Endodermal cell (in vitro differentiated cells): ENCODE measurements around the gene MLKL. TPM values are rescaled to one million over a fixed set of nuclear protein-coding genes. Genes with fewer than 3 reads are reported as not detected.

Experiments
- DNase-seq: peaks from one replicate; pipeline ENCODE4 v3.0.0-alpha.2; 2017
- H3K27ac ChIP-seq: 2 replicates; pipeline ENCODE4 v1.5.1; 2013; ENCODE audit warnings: mild to moderate bottlenecking, low read depth, low read length, moderate library complexity
- H3K27me3 ChIP-seq: 2 replicates; pipeline ENCODE4 v1.6.1; 2013; ENCODE audit warnings: mild to moderate bottlenecking, low read length, moderate library complexity; ENCODE audit not compliant: insufficient read depth, control insufficient read depth, poor library complexity, severe bottlenecking
- H3K36me3 ChIP-seq: 2 replicates; pipeline ENCODE4 v1.7.0; 2013; ENCODE audit warnings: mild to moderate bottlenecking, low read length, moderate library complexity; ENCODE audit not compliant: control insufficient read depth, insufficient read depth
- H3K4me1 ChIP-seq: one replicate; pipeline ENCODE4 v1.7.0; 2013; ENCODE audit warnings: low read length; ENCODE audit not compliant: control insufficient read depth, insufficient read depth
- H3K4me3 ChIP-seq: 2 replicates; pipeline ENCODE4 v1.5.1; 2013; ENCODE audit warnings: mild to moderate bottlenecking, low read length, moderate library complexity
- H3K9ac ChIP-seq: 2 replicates; pipeline ENCODE4 v1.6.1; 2013; ENCODE audit warnings: mild to moderate bottlenecking, low read length, moderate library complexity; ENCODE audit not compliant: poor library complexity, severe bottlenecking; ENCODE audit errors: extremely low read depth
- H3K9me3 ChIP-seq: 2 replicates; pipeline ENCODE4 v1.6.1; 2013; ENCODE audit warnings: mild to moderate bottlenecking, low read length, moderate library complexity; ENCODE audit not compliant: control insufficient read depth
- H3K27ac Mint-ChIP-seq: 2 replicates; pipeline ENCODE4 v1.8.0; 2020; ENCODE audit warnings: mixed read lengths
- H3K27me3 Mint-ChIP-seq: 2 replicates; pipeline ENCODE4 v1.8.0; 2021; ENCODE audit warnings: mild to moderate bottlenecking, mixed read lengths; ENCODE audit not compliant: insufficient read depth
- H3K36me3 Mint-ChIP-seq: 2 replicates; pipeline ENCODE4 v1.8.0; 2020; ENCODE audit warnings: low read depth, mixed read lengths
- H3K4me1 Mint-ChIP-seq: 2 replicates; pipeline ENCODE4 v1.8.0; 2020; ENCODE audit warnings: mixed read lengths
- H3K4me3 Mint-ChIP-seq: 2 replicates; pipeline ENCODE4 v1.8.0; 2020; ENCODE audit warnings: mild to moderate bottlenecking, moderate library complexity, mixed read lengths
- H3K9me3 Mint-ChIP-seq: 2 replicates; pipeline ENCODE4 v1.8.0; 2020; ENCODE audit warnings: mild to moderate bottlenecking, mixed read lengths
- CTCF ChIP-seq: fragments of 200-600 bp; sonication (generic); conservative IDR thresholded peaks from 2 replicates; pipeline ENCODE4 v1.5.0; 2021; ENCODE audit warnings: antibody characterized with exemption, mild to moderate bottlenecking
- WGBS, 2 experiments: methylation state at CpG; one replicate each; pipeline versions ENCODE4 v1.1.5 to v1.1.7; 2013; ENCODE audit warnings: missing lambda C conversion rate in 2 of 2, mixed read lengths in 1 of 2; ENCODE audit not compliant: insufficient coverage in 1 of 2, insufficient read length in 1 of 2; 5-methylcytosine and 5-hydroxymethylcytosine counted together
- long read RNA-seq, 4 experiments: library from polyadenylated mRNA in 2 of 4; library from RNA in 1 of 4; library from capped mRNA in 1 of 4; stranded (forward) in 3 of 4; unstranded in 1 of 4; transcript quantifications; one replicate each; pipeline ENCODE4 v2.0.0, GENCODE V29; 2020 to 2021; ENCODE audit warnings: inconsistent platforms in 1 of 4
- polyA plus RNA-seq, 2 experiments: library from polyadenylated mRNA; stranded (reverse); fragments of 50-300 nt; gene quantifications; one replicate each; pipeline ENCODE4 v1.2.3, GENCODE V29; 2013
- total RNA-seq, 2 donors: library from RNA; stranded (reverse); fragmentation: NEBNext Ultra II Directional in 1 of 2; extraction: Animal tissue kit (Norgen Biotek cat#: 25700) in 1 of 2; gene quantifications; 2 replicates in 1 of 2; 3 replicates in 1 of 2; pipeline ENCODE4 v1.2.1, GENCODE V29; 2021

MLKL gene
- 1 to 10 TPM in 1 of 2 donors, under 1 TPM in 1; 0.22 to 1.3 TPM for total RNA-seq
- polyA plus RNA-seq (2013, experiment 1 of 2), result 0.57 TPM
- 0.62 TPM for polyA plus RNA-seq (2013, experiment 2 of 2)
- long read RNA-seq, experiment 1, result 0 reads
- long read RNA-seq, experiment 2, result 0 reads
- long read RNA-seq, experiment 3, partial matches to known transcripts, result 0 of 4 reads
- long read RNA-seq, experiment 3, other reads (novel, unspliced or antisense), result 1 of 4 reads
- long read RNA-seq, experiment 4, result 0 reads

- Histone ChIP-seq H3K4me3 (peak within 1 kb of the TSS; percentile 69), H3K27ac (no peak within 1 kb of the TSS), H3K9ac (no peak within 1 kb of the TSS), H3K4me1 (no peaks in the 10 kb centered on the region), H3K27me3 (peaks cover 28% of the 10 kb centered on the region), H3K36me3 (no peaks in the 10 kb centered on the region), H3K9me3 (no peaks in the 10 kb centered on the region)
- H3K9me3 Mint-ChIP-seq, result no peaks in the 10 kb centered on the region
- TF ChIP-seq CTCF, result peak; percentile 43
- peaks cover 34% of the 10 kb centered on the region for H3K27me3 Mint-ChIP-seq
- H3K36me3 Mint-ChIP-seq, result no peaks in the 10 kb centered on the region
- WGBS, 2 experiments, result 22 to 43% methylated on average over 26 to 35 of the region's 35 CpGs
- peaks cover 14% of the 10 kb centered on the region for H3K4me1 Mint-ChIP-seq
- no peak within 1 kb of the TSS for H3K27ac Mint-ChIP-seq
- peak within 1 kb of the TSS; percentile 68 for H3K4me3 Mint-ChIP-seq
- DNase-seq, result peak; percentile 77
These were observed at the start of gene MLKL for GRCh38 chr16:74700438-74701225. MLKL (minus strand) TSS chr16:74700862; CDS start chr16:74695757, 5,105 bp downstream.

GRCh38 chr16:74749291-74750055 is 48.8 kb upstream of the MLKL start:
- Mint-ChIP-seq H3K4me1 (peaks cover 3% of the 10 kb centered on the region), H3K27ac (no peak overlapping the region), H3K36me3 (no peaks in the 10 kb centered on the region), H3K9me3 (no peaks in the 10 kb centered on the region), H3K27me3 (no peaks in the 10 kb centered on the region), H3K4me3 (no peak overlapping the region)
- no peak overlapping the region for H3K4me3 ChIP-seq
- no peaks in the 10 kb centered on the region for H3K27me3 ChIP-seq
- WGBS, 2 experiments, result 63 to 68% methylated on average over 17 to 20 of the region's 20 CpGs
- no peak overlapping the region for H3K27ac ChIP-seq
- H3K4me1 ChIP-seq, result peaks cover 7% of the 10 kb centered on the region
- no peak for TF ChIP-seq CTCF
- no peak overlapping the region for H3K9ac ChIP-seq
- no peaks in the 10 kb centered on the region for H3K9me3 ChIP-seq
- no peaks in the 10 kb centered on the region for H3K36me3 ChIP-seq
- peak; percentile 75 for DNase-seq

- TF ChIP-seq CTCF, result no peak
- no peak overlapping the region for H3K4me3 Mint-ChIP-seq
- H3K36me3 Mint-ChIP-seq, result no peaks in the 10 kb centered on the region
- Histone ChIP-seq H3K27me3 (no peaks in the 10 kb centered on the region), H3K9me3 (no peaks in the 10 kb centered on the region), H3K9ac (no peak overlapping the region), H3K27ac (no peak overlapping the region), H3K4me3 (no peak overlapping the region), H3K36me3 (no peaks in the 10 kb centered on the region), H3K4me1 (peaks cover 7% of the 10 kb centered on the region)
- no peaks in the 10 kb centered on the region for H3K9me3 Mint-ChIP-seq
- WGBS, 2 experiments, result 94% methylated on average over 16 to 19 of the region's 19 CpGs
- peaks cover 3% of the 10 kb centered on the region for H3K4me1 Mint-ChIP-seq
- H3K27ac Mint-ChIP-seq, result no peak overlapping the region
- no peak for DNase-seq
- no peaks in the 10 kb centered on the region for H3K27me3 Mint-ChIP-seq
These were observed 48.0 kb upstream of the MLKL start for GRCh38 chr16:74748616-74749026.
